ENCODE measurements around the gene TBX21.

- no peak for TF ChIP-seq POLR2A (IDR thresholded peaks at IDR 0.05)
- TF ChIP-seq CTCF (IDR thresholded peaks at IDR 0.05): no peak
Observed at GRCh38 chr17:47703671-47704070, 29.4 kb upstream of the TBX21 start.

Data from heart left ventricle (tissue), 13 donors.